Raji (cell line): Measurements from ENCODE around the gene LRRC4B.

ENCODE experiments used
- POLR2A ChIP-seq: IDR thresholded peaks from 2 replicates; pipeline ENCODE4 v1.6.1; 2011; ENCODE audit warnings: low read depth, low read length, control low read depth; ENCODE audit not compliant: insufficient read depth

LRRC4B gene

GRCh38 chr19:50501568-50502475, 66.4 kb downstream of the LRRC4B start:
- no peak for TF ChIP-seq POLR2A

- no peak for TF ChIP-seq POLR2A
These were observed 67.1 kb downstream of the LRRC4B start for GRCh38 chr19:50501186-50501567.

DNA sequence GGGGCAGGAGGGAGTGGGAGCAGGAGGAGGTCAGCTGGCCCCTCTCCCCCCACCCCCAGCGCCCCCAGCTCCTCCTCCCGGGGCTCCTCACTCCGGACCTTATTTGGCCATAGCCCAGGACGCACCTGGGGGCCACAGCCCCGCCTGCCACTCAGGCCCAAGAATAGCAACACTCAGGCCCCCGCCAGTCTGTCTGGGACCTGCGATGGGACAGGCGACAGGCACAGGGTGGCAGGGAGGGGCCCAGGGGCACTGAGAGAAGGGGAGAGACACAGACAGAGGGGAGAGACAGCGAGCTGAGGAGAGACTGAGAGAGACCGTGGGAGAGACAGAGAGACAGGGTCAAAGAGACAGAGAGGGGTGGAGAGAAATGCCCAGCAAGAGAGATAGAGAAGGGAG, 67.5 kb downstream of the LRRC4B start:
- no peak for TF ChIP-seq POLR2A

DNA sequence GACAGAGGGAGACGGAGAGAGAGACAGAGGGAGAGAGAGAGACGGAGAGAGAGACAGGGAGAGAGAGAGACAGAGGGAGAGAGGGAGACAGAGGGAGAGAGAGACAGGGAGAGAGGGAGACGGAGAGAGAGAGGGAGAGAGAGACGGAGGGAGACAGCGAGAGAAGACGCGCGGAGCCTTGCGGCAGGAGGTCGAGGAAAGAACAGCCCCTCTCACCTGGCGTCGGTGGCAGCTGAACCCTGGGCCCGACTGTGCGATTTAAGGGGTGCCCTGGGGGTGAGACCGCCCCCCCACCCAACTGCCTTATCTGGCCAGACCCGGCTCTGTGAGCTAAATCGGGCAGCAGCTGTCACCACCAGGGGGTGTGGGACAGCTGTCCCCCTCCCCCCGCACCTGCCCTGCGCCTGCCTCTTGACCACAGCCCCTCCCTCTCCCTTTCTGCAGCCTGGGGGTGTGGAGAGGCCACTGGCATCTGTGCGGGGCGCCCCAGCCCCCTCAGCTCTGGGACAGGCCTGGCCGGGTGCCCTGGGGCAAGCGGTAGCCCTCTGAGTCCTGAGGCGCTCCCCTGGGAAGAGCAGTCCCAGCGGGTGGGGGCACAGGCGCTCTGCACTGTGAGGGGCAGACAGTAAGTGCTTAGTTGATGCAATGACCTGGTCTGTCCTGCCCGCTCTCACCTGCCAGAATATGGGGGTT, 68.0 kb downstream of the LRRC4B start:
- no peak for TF ChIP-seq POLR2A

GRCh38 chr19:50498219-50499056, 69.8 kb downstream of the LRRC4B start:
- no peak for TF ChIP-seq POLR2A

- TF ChIP-seq POLR2A = no peak
These were observed 71.2 kb downstream of the LRRC4B start for GRCh38 chr19:50497022-50497405.

DNA sequence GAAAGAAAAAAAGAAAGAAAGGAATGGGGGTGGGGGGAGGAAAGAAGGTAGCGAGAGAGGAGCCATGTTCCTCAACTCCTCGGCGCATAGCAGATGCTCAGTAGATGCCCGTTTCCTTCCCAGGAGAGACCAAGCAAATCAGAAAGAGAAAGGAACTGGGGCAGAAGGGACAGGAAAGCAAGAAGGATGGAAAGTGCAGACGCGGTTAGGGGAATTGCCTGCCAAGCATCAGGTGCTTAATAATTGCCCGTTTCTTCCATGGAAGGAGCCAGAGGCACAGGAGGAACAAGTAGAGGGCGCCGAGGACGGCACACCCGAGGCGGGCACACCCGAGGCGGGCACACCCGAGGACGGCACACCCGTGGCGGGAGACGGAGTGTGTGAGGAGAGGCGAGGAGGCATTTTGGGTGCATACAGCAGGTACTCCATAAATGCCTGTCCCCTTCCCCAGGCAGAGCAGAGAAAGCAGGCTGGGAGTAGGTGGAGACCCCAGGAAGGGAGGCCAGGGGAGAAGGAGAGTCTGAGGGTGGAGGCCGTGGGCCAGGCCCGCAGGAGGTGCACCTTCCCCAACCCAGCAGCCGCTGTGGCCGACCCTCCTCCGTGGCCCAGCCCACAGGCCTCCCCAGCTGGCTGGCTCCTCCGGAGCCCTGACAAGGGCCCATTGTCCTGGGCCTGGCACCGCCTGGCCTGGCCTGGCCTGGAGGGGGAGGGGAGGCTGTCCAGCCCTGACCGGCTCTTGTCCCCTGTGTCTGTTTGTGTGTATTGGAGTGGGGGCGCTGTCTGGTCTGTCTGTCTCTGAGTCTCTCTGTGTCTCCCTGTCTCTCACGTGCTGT, 71.8 kb downstream of the LRRC4B start:
- TF ChIP-seq POLR2A = no peak

- TF ChIP-seq POLR2A = no peak
These were observed 73.2 kb downstream of the LRRC4B start for GRCh38 chr19:50495020-50495531.

- no peak for TF ChIP-seq POLR2A
These were observed 73.8 kb downstream of the LRRC4B start for GRCh38 chr19:50494186-50495019.

DNA sequence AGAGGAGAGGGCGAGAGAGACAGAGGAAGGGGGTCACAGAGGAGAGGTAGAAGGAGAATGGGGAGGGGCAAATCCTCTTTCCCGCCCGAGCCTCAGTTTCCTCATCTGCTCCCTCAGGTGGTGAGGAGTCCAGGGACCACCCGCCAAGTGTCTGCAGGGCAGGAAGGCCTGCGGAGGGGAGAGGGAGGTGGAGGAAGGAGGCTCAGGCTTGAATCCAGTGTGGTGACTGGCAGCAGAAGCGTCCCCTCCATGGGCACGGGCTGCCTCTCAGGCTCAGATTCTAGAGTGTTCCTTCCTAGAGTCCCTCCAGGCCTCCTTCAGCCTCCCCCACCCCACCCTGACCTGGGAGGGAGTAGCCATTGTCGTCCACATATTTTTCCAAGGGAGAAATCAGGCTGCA, 75.1 kb downstream of the LRRC4B start:
- TF ChIP-seq POLR2A = no peak

- TF ChIP-seq POLR2A = no peak
These were observed 75.8 kb downstream of the LRRC4B start for GRCh38 chr19:50492303-50493052.

GRCh38 chr19:50490991-50491472, 77.2 kb downstream of the LRRC4B start:
- TF ChIP-seq POLR2A = no peak

DNA sequence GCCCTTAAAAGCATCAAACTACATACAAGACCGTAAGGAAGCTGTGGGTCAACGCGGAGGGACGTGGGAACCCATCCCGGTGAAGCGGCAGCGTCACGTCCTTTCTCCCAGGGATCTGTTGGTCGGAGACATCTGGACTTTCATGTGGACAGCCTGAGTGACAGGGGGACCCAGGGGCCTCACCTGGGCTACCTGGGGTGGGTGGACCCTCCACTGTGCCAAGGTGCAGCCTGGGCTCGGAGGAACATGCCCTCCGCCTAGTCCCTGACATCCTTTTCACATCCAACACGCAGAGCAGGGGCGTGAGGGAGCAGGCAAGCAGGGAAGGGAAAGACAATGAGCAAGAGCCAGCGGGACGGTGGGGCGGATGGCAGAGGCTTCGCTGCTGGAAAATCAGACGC, 77.8 kb downstream of the LRRC4B start:
- TF ChIP-seq POLR2A = no peak
